CD1c-positive myeloid dendritic cell (primary cell): ENCODE measurements around the gene PTH2R.
"Not testable (repeated sequence)": the region's sequence is repeated elsewhere in the genome, so short reads cannot be mapped to it uniquely, and the experiment has no call there.

Experiments used
- DNase-seq: peaks from one replicate; pipeline ENCODE4 v3.0.0-alpha.2; 2016; ENCODE audit errors: extremely low spot score

Gene PTH2R

GRCh38 chr2:208406474-208407451 lies at the start of gene PTH2R:
Gene PTH2R (plus strand): TSS chr2:208406792. CDS start chr2:208407044, 252 bp downstream.
- DNase-seq: no peak

- no peak for DNase-seq
Measured at GRCh38 chr2:208356846-208357574, 49.6 kb upstream of the PTH2R start.

- no peak for DNase-seq
Measured at GRCh38 chr2:208358758-208359631, 47.6 kb upstream of the PTH2R start.

- peak; percentile 15 for DNase-seq
Measured at GRCh38 chr2:208359632-208359986, 47.0 kb upstream of the PTH2R start.

- DNase-seq: no peak
Measured at GRCh38 chr2:208360259-208361076, 46.1 kb upstream of the PTH2R start.

- no peak for DNase-seq
Measured at GRCh38 chr2:208361077-208361441, 45.5 kb upstream of the PTH2R start.

- DNase-seq: no peak
Measured at GRCh38 chr2:208363485-208363884, 43.1 kb upstream of the PTH2R start.

- peak; percentile 75 for DNase-seq
Measured at GRCh38 chr2:208366215-208367127, 40.1 kb upstream of the PTH2R start.

- no peak for DNase-seq
Measured at GRCh38 chr2:208369091-208369490, 37.5 kb upstream of the PTH2R start.

- no peak for DNase-seq
Measured at GRCh38 chr2:208370881-208371633, 35.5 kb upstream of the PTH2R start.

- DNase-seq: no peak
Measured at GRCh38 chr2:208371634-208371935, 35.0 kb upstream of the PTH2R start.

- peak; percentile 60 for DNase-seq
Measured at GRCh38 chr2:208373460-208374089, 33.0 kb upstream of the PTH2R start.

- no peak for DNase-seq
Measured at GRCh38 chr2:208375491-208376068, 31.0 kb upstream of the PTH2R start.

- DNase-seq: not testable (repeated sequence)
Measured at GRCh38 chr2:208377344-208377860, 29.2 kb upstream of the PTH2R start.

GRCh38 chr2:208379192-208379591 lies 27.4 kb upstream of the PTH2R start:
- no peak for DNase-seq

GRCh38 chr2:208384637-208385036 lies 22.0 kb upstream of the PTH2R start:
- no peak for DNase-seq

- peak; percentile 34 for DNase-seq
Measured at GRCh38 chr2:208386541-208386940, 20.1 kb upstream of the PTH2R start.

GRCh38 chr2:208389940-208390339 lies 16.7 kb upstream of the PTH2R start:
- no peak for DNase-seq
